Measurements from ENCODE around the gene EPHB4. TPM values are rescaled to one million over a fixed set of nuclear protein-coding genes. Genes with fewer than 3 reads are reported as not detected.

EPHB4 gene
- total RNA-seq, 1 experiment from 2014 or later: 135 TPM

GRCh38 chr7:100867040-100867775 is 39.9 kb upstream of the EPHB4 start, which contains the start of gene TRIP6:
TRIP6 (plus strand) TSS chr7:100867387; CDS start chr7:100867498, 111 bp downstream.
- Histone ChIP-seq H2AK5ac (ENCODE audit: insufficient read length, low read length) (no peak within 1 kb of the TSS), H3K23me2 (ENCODE audit: insufficient read length, low read depth, low read length, poor library complexity, severe bottlenecking) (peaks cover 10% of the 10 kb centered on the region), H4K5ac (ENCODE audit: insufficient read length, low read depth, low read length) (no peak within 1 kb of the TSS), H2BK12ac (ENCODE audit: insufficient read length, low read depth, low read length) (peak within 1 kb of the TSS; percentile 46), H3K4me2 (ENCODE audit: insufficient read depth, insufficient read length, low read length) (peak within 1 kb of the TSS; percentile 77), H3K9me3 (ENCODE audit: control insufficient read depth, low read depth, low read length) (no peaks in the 10 kb centered on the region), H3K23ac (ENCODE audit: insufficient read length, low read depth, low read length) (no peak within 1 kb of the TSS), H3K4me1 (ENCODE audit: insufficient read depth, low read length) (no peaks in the 10 kb centered on the region; the same call in 1 of the 2 replicates), H3K79me2 (ENCODE audit: insufficient read depth, low read length) (peaks cover 3% of the 10 kb centered on the region; the same call in 1 of the 2 replicates), H3T11ph (ENCODE audit: low read length) (no peak within 1 kb of the TSS), H3K79me1 (ENCODE audit: insufficient read depth, low read depth, low read length, poor library complexity, severe bottlenecking) (peaks cover 3% of the 10 kb centered on the region), H3K56ac (ENCODE audit: insufficient read length, low read depth, low read length) (no peak within 1 kb of the TSS), H2BK5ac (ENCODE audit: insufficient read length, low read length) (peak within 1 kb of the TSS; percentile 15), H3K27ac (ENCODE audit: insufficient read length, low read depth, low read length) (no peak within 1 kb of the TSS), H2BK15ac (ENCODE audit: low read depth, low read length) (no peak within 1 kb of the TSS), H4K20me1 (ENCODE audit: control insufficient read depth, insufficient read depth, insufficient read length) (no peaks in the 10 kb centered on the region), H4K8ac (replicated peaks; ENCODE audit: insufficient read length, low read depth, low read length) (no peak within 1 kb of the TSS), H3K9ac (ENCODE audit: extremely low read depth, insufficient read length, low read length) (peak within 1 kb of the TSS; percentile 83), H3K18ac (ENCODE audit: insufficient read length, low read depth, low read length) (peak within 1 kb of the TSS; percentile 73), H2AFZ (ENCODE audit: low read length) (no peak within 1 kb of the TSS), H2BK20ac (ENCODE audit: low read depth, low read length, poor library complexity, severe bottlenecking) (no peak within 1 kb of the TSS), H2BK120ac (ENCODE audit: low read depth, low read length, poor library complexity, severe bottlenecking) (peak within 1 kb of the TSS; percentile 28), H3K14ac (ENCODE audit: insufficient read depth, low read length) (peak within 1 kb of the TSS; percentile 84), H3K27me3 (ENCODE audit: insufficient read depth, low read length) (no peaks in the 10 kb centered on the region), H4K91ac (ENCODE audit: insufficient read length, low read depth, low read length) (no peak within 1 kb of the TSS), H3K4ac (ENCODE audit: low read depth, low read length) (no peak within 1 kb of the TSS; the same call in 1 of the 2 replicates)
- Mint-ChIP-seq H3K36me3 (ENCODE audit: insufficient read depth in 1 of 3, low read depth in 3 of 3) (peaks cover 25 to 53% (median 40%) of the 10 kb centered on the region in 3 experiments), H3K27me3 (ENCODE audit: low read depth) (no peaks in the 10 kb centered on the region), H3K9me3 (no peaks in the 10 kb centered on the region), H3K27ac (peak within 1 kb of the TSS; percentile 98 to 99 (median 98); a peak in 6 of 7 replicates), H3K4me1 (peaks cover 12 to 15% of the 10 kb centered on the region in 2 experiments), H3K4me3 (peak within 1 kb of the TSS; percentile 92 to 97)
- TF ChIP-seq, protein P1, sequence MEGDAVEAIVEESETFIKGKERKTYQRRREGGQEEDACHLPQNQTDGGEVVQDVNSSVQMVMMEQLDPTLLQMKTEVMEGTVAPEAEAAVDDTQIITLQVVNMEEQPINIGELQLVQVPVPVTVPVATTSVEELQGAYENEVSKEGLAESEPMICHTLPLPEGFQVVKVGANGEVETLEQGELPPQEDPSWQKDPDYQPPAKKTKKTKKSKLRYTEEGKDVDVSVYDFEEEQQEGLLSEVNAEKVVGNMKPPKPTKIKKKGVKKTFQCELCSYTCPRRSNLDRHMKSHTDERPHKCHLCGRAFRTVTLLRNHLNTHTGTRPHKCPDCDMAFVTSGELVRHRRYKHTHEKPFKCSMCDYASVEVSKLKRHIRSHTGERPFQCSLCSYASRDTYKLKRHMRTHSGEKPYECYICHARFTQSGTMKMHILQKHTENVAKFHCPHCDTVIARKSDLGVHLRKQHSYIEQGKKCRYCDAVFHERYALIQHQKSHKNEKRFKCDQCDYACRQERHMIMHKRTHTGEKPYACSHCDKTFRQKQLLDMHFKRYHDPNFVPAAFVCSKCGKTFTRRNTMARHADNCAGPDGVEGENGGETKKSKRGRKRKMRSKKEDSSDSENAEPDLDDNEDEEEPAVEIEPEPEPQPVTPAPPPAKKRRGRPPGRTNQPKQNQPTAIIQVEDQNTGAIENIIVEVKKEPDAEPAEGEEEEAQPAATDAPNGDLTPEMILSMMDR (conservative IDR thresholded peaks at IDR 0.05): no peak
- no CpG with 5 or more reads among the region's 42 CpGs for WGBS (ENCODE audit: extremely low coverage, insufficient read length, low lambda C conversion rate)
- peak; percentile 86 for DNase-seq
